ENCODE results near the gene NT5C2.
"Not testable (repeated sequence)": the region's sequence is repeated elsewhere in the genome, so short reads cannot be mapped to it uniquely, and the experiment has no call there.

DNA sequence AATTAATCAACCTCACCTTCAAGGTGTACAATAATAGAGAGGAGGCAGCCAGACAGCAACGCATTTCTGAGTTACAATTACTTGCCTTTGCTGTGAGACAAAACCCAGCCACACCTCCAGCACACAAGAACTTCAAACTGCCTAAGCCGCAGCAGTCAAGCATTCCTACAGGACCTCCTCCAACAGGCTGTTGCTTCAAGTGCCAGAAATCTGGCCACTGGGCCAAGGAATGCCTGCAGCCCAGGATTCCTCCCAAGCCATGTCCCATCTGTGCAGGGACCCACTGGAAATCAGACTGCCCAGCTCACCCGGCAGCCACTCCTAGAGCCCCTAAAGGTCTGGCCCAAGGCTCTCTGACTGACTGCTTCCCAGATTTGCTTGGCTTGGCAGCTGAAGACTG is 14.6 kb upstream of the NT5C2 start:
- TF ChIP-seq, protein P1, sequence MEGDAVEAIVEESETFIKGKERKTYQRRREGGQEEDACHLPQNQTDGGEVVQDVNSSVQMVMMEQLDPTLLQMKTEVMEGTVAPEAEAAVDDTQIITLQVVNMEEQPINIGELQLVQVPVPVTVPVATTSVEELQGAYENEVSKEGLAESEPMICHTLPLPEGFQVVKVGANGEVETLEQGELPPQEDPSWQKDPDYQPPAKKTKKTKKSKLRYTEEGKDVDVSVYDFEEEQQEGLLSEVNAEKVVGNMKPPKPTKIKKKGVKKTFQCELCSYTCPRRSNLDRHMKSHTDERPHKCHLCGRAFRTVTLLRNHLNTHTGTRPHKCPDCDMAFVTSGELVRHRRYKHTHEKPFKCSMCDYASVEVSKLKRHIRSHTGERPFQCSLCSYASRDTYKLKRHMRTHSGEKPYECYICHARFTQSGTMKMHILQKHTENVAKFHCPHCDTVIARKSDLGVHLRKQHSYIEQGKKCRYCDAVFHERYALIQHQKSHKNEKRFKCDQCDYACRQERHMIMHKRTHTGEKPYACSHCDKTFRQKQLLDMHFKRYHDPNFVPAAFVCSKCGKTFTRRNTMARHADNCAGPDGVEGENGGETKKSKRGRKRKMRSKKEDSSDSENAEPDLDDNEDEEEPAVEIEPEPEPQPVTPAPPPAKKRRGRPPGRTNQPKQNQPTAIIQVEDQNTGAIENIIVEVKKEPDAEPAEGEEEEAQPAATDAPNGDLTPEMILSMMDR (IDR thresholded peaks at IDR 0.05): not testable (repeated sequence)
- TF ChIP-seq POLR2A (IDR thresholded peaks at IDR 0.05): not testable (repeated sequence)
